Measurements from ENCODE around the gene MECP2. TPM values are rescaled to one million over a fixed set of nuclear protein-coding genes. Genes with fewer than 3 reads are reported as not detected.
"Not testable (repeated sequence)": the region's sequence is repeated elsewhere in the genome, so short reads cannot be mapped to it uniquely, and the experiment has no call there.

MECP2 gene
- total and polyA plus RNA-seq, 10 of the 15 experiments (the other 5 are each of a cell fraction or from before 2014, with no cell fraction given) = 1.3 to 32.7 (median 13.7) TPM

DNA sequence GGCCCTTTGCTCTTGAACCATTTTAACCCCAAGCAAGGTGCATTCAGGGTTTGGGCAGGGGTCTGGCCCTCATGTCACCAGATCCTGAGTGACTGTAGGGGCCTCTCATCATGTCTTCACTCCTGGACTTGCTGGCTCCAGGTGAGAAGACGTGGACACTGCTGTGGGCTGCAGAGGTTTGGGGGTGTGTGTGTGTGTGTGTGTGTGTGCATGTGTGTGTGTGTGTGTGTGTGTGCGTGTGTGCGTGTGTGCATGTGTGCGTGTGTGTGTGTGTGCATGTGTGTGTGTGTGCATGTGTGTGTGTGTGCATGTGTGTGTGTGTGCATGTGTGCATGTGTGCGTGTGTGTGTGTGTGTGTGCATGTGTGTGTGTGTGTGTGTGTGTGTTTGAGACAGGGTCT, 103.1 kb downstream of the MECP2 start:
- H3K4me3 ChIP-seq; FAIRE-seq; H3K27me3 ChIP-seq (replicated peaks in 1 of 2; ENCODE audit: control insufficient read depth in 2 of 2, insufficient read depth in 2 of 2, low read length in 1 of 2); H3K9me3 ChIP-seq (replicated peaks; ENCODE audit: control insufficient read depth, insufficient read depth, low read length); CTCF ChIA-PET; H3K27ac ChIP-seq (ENCODE audit: control insufficient read depth, insufficient read depth); H3K4me1 ChIP-seq (ENCODE audit: control insufficient read depth, insufficient read depth, low read length); RAD21 ChIA-PET (ENCODE audit: unreplicated experiment); H3K36me3 ChIP-seq (ENCODE audit: control insufficient read depth in 2 of 2, insufficient read depth in 2 of 2, low read length in 1 of 2); in situ Hi-C loops (cut with MboI); SMC1A ChIA-PET (ENCODE audit: uncharacterized antibody, unreplicated experiment); H3K9ac ChIP-seq (ENCODE audit: control insufficient read depth, insufficient read depth, low read length); H3K4me2 ChIP-seq (ENCODE audit: control insufficient read depth, insufficient read depth); BruUV-seq (replicated peaks); intact Hi-C loops (cut with micrococcal nuclease; ENCODE audit: unreplicated experiment); ATAC-seq; H4K20me1 ChIP-seq (ENCODE audit: control insufficient read depth, insufficient read depth); H3K79me2 ChIP-seq (ENCODE audit: control insufficient read depth, insufficient read depth, low read length); DNase-seq (ENCODE audit: low read depth, low spot score); H2AFZ ChIP-seq (ENCODE audit: control insufficient read depth, low read depth, low read length); POLR2A ChIA-PET: not testable (repeated sequence)
- whole genome bisulfite sequencing (ENCODE audit: insufficient coverage, insufficient replicate concordance, low lambda C conversion rate, missing lambda C conversion rate) = 100% methylated on average over 1 of the region's 5 CpGs
- TF ChIP-seq, protein P1, sequence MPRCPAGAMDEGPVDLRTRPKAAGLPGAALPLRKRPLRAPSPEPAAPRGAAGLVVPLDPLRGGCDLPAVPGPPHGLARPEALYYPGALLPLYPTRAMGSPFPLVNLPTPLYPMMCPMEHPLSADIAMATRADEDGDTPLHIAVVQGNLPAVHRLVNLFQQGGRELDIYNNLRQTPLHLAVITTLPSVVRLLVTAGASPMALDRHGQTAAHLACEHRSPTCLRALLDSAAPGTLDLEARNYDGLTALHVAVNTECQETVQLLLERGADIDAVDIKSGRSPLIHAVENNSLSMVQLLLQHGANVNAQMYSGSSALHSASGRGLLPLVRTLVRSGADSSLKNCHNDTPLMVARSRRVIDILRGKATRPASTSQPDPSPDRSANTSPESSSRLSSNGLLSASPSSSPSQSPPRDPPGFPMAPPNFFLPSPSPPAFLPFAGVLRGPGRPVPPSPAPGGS (IDR thresholded peaks at IDR 0.05; ENCODE audit: borderline replicate concordance, insufficient read depth, low read depth, low read length, poor library complexity, severe bottlenecking) = peak; percentile 62

DNA sequence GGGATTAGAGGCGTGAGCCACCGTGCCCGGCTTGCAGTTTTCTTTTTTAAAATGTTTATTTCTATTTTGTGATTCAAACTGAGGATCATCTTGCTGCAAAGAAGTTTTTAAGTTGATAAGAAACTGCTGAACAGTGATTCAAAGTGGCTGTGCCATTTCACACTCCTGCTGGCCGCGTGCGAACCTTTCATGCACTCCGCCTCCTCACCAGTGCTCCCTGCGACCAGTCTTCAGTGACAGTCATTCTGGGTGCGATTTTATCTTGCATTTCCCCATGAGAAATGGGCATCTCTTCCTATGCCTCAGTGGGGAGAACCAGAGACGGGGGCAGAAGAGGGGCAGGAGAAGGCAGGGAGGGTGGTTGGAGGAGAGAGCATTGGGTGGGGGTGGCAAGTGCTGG, 103.5 kb downstream of the MECP2 start:
- Histone ChIP-seq H3K9me3 (replicated peaks; ENCODE audit: control insufficient read depth, insufficient read depth, low read length) (no peaks in the 10 kb centered on the region; the same call in 2 of the 3 replicates), H3K27ac (ENCODE audit: control insufficient read depth, insufficient read depth) (no peak overlapping the region), H3K36me3 (ENCODE audit: control insufficient read depth in 2 of 2, insufficient read depth in 2 of 2, low read length in 1 of 2) (no peaks in the 10 kb centered on the region), H3K4me1 (ENCODE audit: control insufficient read depth, insufficient read depth, low read length) (no peaks in the 10 kb centered on the region), H4K20me1 (ENCODE audit: control insufficient read depth, insufficient read depth) (no peaks in the 10 kb centered on the region), H3K79me2 (ENCODE audit: control insufficient read depth, insufficient read depth, low read length) (no peaks in the 10 kb centered on the region), H3K4me3 (no peak overlapping the region), H3K4me2 (ENCODE audit: control insufficient read depth, insufficient read depth) (no peak overlapping the region), H3K9ac (ENCODE audit: control insufficient read depth, insufficient read depth, low read length) (no peak overlapping the region), H2AFZ (ENCODE audit: control insufficient read depth, low read depth, low read length) (no peak overlapping the region), H3K27me3 (replicated peaks in 1 of 2; ENCODE audit: control insufficient read depth in 2 of 2, insufficient read depth in 2 of 2, low read length in 1 of 2) (no peaks in the 10 kb centered on the region)
- ChIA-PET RAD21 (ENCODE audit: unreplicated experiment) (no interaction called here), SMC1A (ENCODE audit: uncharacterized antibody, unreplicated experiment) (no interaction called here), POLR2A (no interaction called here), CTCF (no interaction called here)
- DNase-seq (ENCODE audit: low read depth, low spot score) = no peak
- FAIRE-seq = no peak
- in situ Hi-C loops (cut with MboI) = no loop called here
- WGBS (ENCODE audit: insufficient coverage, insufficient replicate concordance, low lambda C conversion rate, missing lambda C conversion rate) = 64% methylated on average over 10 of the region's 10 CpGs
- intact Hi-C loops (cut with micrococcal nuclease; ENCODE audit: unreplicated experiment) = no loop called here
- TF ChIP-seq BMI1 (IDR thresholded peaks at IDR 0.05; ENCODE audit: borderline replicate concordance) (no peak), NR2F1 (conservative IDR thresholded peaks at IDR 0.05) (no peak), SMARCA5 (IDR thresholded peaks at IDR 0.05) (no peak), ESRRA (IDR thresholded peaks at IDR 0.05; ENCODE audit: low read length) (no peak), NR2C2 (IDR thresholded peaks at IDR 0.05; ENCODE audit: borderline replicate concordance, control insufficient read depth, insufficient read length, low read depth) (no peak)
- TF ChIP-seq, protein P2, sequence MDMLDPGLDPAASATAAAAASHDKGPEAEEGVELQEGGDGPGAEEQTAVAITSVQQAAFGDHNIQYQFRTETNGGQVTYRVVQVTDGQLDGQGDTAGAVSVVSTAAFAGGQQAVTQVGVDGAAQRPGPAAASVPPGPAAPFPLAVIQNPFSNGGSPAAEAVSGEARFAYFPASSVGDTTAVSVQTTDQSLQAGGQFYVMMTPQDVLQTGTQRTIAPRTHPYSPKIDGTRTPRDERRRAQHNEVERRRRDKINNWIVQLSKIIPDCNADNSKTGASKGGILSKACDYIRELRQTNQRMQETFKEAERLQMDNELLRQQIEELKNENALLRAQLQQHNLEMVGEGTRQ (IDR thresholded peaks at IDR 0.05; ENCODE audit: borderline replicate concordance, low read depth, low read length) = no peak
- ATAC-seq = no peak
- no TSS peak for BruUV-seq (replicated peaks)

All from GM12878 (cell line).